Fibroblast of skin of abdomen (primary cell): Measurements from ENCODE around the gene PIM3.
A peak's percentile ranks its signal among the peaks of the same experiment; 100 is the strongest.

ENCODE experiments used
- DNase-seq: peaks from one replicate; pipeline ENCODE4 v3.0.0-alpha.2; 2013

PIM3 gene

GRCh38 chr22:49956418-49956770, 4.2 kb upstream of the PIM3 start:
- DNase-seq = no peak

GRCh38 chr22:49956914-49957825, 3.4 kb upstream of the PIM3 start:
- no peak for DNase-seq

GRCh38 chr22:49957826-49958365, 2.7 kb upstream of the PIM3 start:
- no peak for DNase-seq

GRCh38 chr22:49958366-49958921, 2.1 kb upstream of the PIM3 start:
- DNase-seq = no peak

GRCh38 chr22:49958931-49959781, 1.4 kb upstream of the PIM3 start:
- DNase-seq = no peak

GRCh38 chr22:49959782-49960158, 802 bp upstream of the PIM3 start:
- no peak for DNase-seq

GRCh38 chr22:49961005-49961600, 531 bp downstream of the PIM3 start:
- DNase-seq = peak; percentile 20

- no peak for DNase-seq
Measured at GRCh38 chr22:49961601-49962011, 1.0 kb downstream of the PIM3 start.

GRCh38 chr22:49962012-49962750, 1.6 kb downstream of the PIM3 start:
- DNase-seq = peak; percentile 93

GRCh38 chr22:49962751-49963646, 2.4 kb downstream of the PIM3 start:
- no peak for DNase-seq

GRCh38 chr22:49963647-49964026, 3.1 kb downstream of the PIM3 start:
- DNase-seq = no peak

- no peak for DNase-seq
Measured at GRCh38 chr22:49964136-49965090, 3.8 kb downstream of the PIM3 start.

GRCh38 chr22:49965091-49966040, 4.8 kb downstream of the PIM3 start:
- no peak for DNase-seq

GRCh38 chr22:49966041-49966773, 5.6 kb downstream of the PIM3 start:
- no peak for DNase-seq

- DNase-seq = no peak
Measured at GRCh38 chr22:49966774-49967705, 6.5 kb downstream of the PIM3 start.

- DNase-seq = no peak
Measured at GRCh38 chr22:49967706-49968208, 7.2 kb downstream of the PIM3 start.
